Thyroid gland (tissue), 4 donors: ENCODE results near the gene ARL15.

Source experiments
- POLR2A ChIP-seq, 2 donors: fragments of 450-650 bp; IDR thresholded peaks; one replicate each; pipeline ENCODE4 v1.6.1; 2017; ENCODE audit warnings: antibody characterized with exemption in 2 of 2, mild to moderate bottlenecking in 2 of 2, moderate library complexity in 1 of 2
- TF ChIP-seq, protein P1 (sequence below), 6 experiments: fragments of 200-600 bp in 3 of 6; fragments of 450-650 bp in 3 of 6; sonication (generic) in 3 of 6; IDR thresholded peaks; one replicate each; pipeline ENCODE4 v1.5.1; 2016 to 2019; ENCODE audit warnings: antibody characterized with exemption in 6 of 6, mild to moderate bottlenecking in 2 of 6, inconsistent platforms in 1 of 6, moderate library complexity in 1 of 6

DNA sequence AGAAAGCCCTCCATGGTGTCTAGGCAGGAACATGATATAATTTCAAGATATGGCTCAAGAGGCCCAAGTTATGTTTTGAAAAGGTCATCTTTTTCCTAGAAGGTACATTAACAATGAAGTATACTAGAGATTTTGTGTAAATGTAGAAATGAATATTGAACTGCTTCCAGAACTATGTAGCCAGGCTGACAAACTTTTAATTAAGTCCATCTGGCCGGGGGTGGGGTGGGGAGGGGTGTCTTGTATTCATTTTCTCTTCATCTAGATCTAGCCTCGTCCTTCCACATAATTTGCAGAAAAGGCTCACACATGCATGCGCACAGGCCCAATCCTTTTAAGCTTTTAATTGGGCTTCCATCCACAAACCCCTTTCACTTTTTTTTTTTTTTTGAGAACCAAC, 323.3 kb downstream of the ARL15 start:
- TF ChIP-seq, protein P1, sequence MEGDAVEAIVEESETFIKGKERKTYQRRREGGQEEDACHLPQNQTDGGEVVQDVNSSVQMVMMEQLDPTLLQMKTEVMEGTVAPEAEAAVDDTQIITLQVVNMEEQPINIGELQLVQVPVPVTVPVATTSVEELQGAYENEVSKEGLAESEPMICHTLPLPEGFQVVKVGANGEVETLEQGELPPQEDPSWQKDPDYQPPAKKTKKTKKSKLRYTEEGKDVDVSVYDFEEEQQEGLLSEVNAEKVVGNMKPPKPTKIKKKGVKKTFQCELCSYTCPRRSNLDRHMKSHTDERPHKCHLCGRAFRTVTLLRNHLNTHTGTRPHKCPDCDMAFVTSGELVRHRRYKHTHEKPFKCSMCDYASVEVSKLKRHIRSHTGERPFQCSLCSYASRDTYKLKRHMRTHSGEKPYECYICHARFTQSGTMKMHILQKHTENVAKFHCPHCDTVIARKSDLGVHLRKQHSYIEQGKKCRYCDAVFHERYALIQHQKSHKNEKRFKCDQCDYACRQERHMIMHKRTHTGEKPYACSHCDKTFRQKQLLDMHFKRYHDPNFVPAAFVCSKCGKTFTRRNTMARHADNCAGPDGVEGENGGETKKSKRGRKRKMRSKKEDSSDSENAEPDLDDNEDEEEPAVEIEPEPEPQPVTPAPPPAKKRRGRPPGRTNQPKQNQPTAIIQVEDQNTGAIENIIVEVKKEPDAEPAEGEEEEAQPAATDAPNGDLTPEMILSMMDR (IDR thresholded peaks at IDR 0.05): no peak
- TF ChIP-seq POLR2A (IDR thresholded peaks at IDR 0.05): no peak
